T-helper 17 cell (primary cell): Measurements from ENCODE around the gene LMO3. TPM values are rescaled to one million over a fixed set of nuclear protein-coding genes. Genes with fewer than 3 reads are reported as not detected.

Experiments
- ATAC-seq: fragments of 150-1000 bp; cut with Tn5 transposase; 2 replicates; pipeline ENCODE4 v1.10.0; 2021; ENCODE audit warnings: mild to moderate bottlenecking, moderate library complexity
- DNase-seq, 3 donors: peaks; one replicate each; pipeline versions ENCODE4 v3.0.0 to v3.0.0-alpha.2; 2020 to 2021
- H3K9me3 ChIP-seq: one replicate; pipeline ENCODE4 v1.7.0; 2013; ENCODE audit warnings: low read length, mild to moderate bottlenecking; ENCODE audit not compliant: control insufficient read depth, poor library complexity, severe bottlenecking
- H3K27ac Mint-ChIP-seq: one replicate; pipeline ENCODE4 v1.8.0; 2022; ENCODE audit warnings: mild to moderate bottlenecking, moderate library complexity, mixed read lengths
- H3K27me3 Mint-ChIP-seq: one replicate; pipeline ENCODE4 v1.8.0; 2022; ENCODE audit warnings: mixed read lengths
- H3K36me3 Mint-ChIP-seq: one replicate; pipeline ENCODE4 v1.8.0; 2022; ENCODE audit warnings: low read depth, mixed read lengths
- H3K4me1 Mint-ChIP-seq: one replicate; pipeline ENCODE4 v1.8.0; 2022; ENCODE audit warnings: mild to moderate bottlenecking, mixed read lengths
- H3K4me3 Mint-ChIP-seq: one replicate; pipeline ENCODE4 v1.8.0; 2022; ENCODE audit warnings: mild to moderate bottlenecking, moderate library complexity, mixed read lengths
- total RNA-seq, 4 donors: library from RNA in 2 of 4; stranded (reverse) in 2 of 4; gene quantifications; one replicate each; pipeline ENCODE4 v1.2.3 and lab custom pipeline; 2022 to 2026

LMO3 gene
- total RNA-seq, 2 donors from 2014 or later, result not detected

DNA sequence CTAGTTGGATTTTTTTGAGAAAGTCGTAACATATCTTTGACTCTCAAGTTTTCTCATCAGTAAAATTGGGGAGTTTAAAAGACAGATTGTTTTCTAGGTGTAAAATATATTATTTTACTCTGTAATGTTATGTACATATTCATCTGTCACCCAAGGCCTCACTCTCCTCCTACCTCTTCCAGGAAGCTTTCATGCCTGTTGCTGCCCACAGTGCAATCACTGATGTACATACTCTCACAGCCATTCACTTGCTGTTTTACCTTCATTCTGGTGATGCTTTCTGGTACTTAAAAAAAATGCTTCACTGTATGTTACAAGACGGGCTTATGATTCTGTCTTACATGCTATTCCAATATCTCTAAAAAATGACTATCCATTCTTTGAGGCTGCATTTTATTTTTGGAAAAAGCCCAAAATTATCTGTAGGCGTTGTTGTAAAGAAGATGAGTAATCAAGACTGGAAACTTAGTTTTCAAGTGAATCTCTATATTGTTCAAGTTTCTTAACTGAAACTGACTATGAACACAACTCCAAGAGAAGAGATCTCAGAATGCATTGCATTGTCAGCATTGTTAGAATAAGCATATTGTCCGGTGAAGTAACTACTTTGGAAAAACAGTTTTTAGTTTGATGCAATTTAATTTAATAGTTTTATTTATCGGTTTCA, 82.5 kb downstream of the LMO3 start:
- no peaks in the 10 kb centered on the region for H3K27me3 Mint-ChIP-seq
- ATAC-seq, result no peak

GRCh38 chr12:16520328-16520727, 85.6 kb downstream of the LMO3 start:
- no peak for DNase-seq
- Mint-ChIP-seq H3K36me3 (no peaks in the 10 kb centered on the region), H3K27me3 (no peaks in the 10 kb centered on the region), H3K4me1 (no peaks in the 10 kb centered on the region), H3K4me3 (no peak overlapping the region), H3K27ac (no peak overlapping the region)
- H3K9me3 ChIP-seq, result no peaks in the 10 kb centered on the region
- no peak for ATAC-seq

More for the DNA sequence above, 82.5 kb downstream of the LMO3 start:
- Mint-ChIP-seq H3K27ac (no peak overlapping the region), H3K4me1 (no peaks in the 10 kb centered on the region), H3K4me3 (no peak overlapping the region), H3K36me3 (no peaks in the 10 kb centered on the region)
- H3K9me3 ChIP-seq, result no peaks in the 10 kb centered on the region
- no peak for DNase-seq

GRCh38 chr12:16515666-16516065, 90.3 kb downstream of the LMO3 start:
- no peak overlapping the region for H3K4me3 Mint-ChIP-seq
- H3K27ac Mint-ChIP-seq, result no peak overlapping the region
- no peak for ATAC-seq
- DNase-seq, result no peak
- no peaks in the 10 kb centered on the region for H3K4me1 Mint-ChIP-seq
- no peaks in the 10 kb centered on the region for H3K27me3 Mint-ChIP-seq
- H3K9me3 ChIP-seq, result no peaks in the 10 kb centered on the region
- no peaks in the 10 kb centered on the region for H3K36me3 Mint-ChIP-seq

DNA sequence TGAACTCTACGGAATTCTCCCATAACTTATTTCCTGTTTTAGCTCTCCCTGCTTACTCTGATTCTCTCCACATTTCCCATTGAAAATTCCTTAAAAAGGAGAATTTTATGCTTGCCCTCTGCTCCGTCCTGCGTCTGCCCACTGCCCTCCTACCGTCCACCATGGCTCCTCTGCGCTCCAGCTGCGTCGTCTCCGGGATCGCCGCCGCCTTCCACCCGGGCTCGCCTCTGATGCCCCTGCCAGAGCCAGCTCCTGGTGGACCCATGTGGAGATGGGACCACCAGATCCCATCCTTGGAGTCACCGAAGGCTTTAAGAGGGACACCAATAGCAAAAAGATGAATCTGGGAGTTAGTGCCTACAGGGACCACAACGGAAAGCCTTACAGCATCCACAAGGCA, 92.7 kb downstream of the LMO3 start:
- Mint-ChIP-seq H3K27ac (no peak overlapping the region), H3K4me1 (no peaks in the 10 kb centered on the region), H3K4me3 (no peak overlapping the region), H3K36me3 (no peaks in the 10 kb centered on the region), H3K27me3 (no peaks in the 10 kb centered on the region)
- no peak for DNase-seq
- ATAC-seq, result no peak
- H3K9me3 ChIP-seq, result no peaks in the 10 kb centered on the region

DNA sequence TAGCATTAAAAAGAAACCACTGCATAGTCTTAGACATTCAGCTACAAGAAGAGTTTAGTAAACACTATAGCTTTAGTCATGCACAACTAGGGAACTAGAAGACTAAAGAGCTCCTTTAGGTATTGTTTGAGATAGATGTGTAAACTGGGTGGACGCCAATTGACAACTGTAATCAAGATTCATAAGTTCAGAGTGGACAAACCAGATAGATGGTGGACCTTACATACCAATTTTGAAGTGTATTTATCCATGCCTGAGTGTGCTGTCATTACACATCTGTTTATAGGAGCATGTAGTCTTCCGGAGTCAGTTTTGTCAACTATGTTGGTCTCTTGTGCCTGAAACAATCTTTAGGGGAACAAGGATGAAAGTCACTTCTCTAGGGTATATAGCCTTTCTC, 96.6 kb downstream of the LMO3 start:
- no peak overlapping the region for H3K4me3 Mint-ChIP-seq
- DNase-seq, result no peak
- H3K36me3 Mint-ChIP-seq, result no peaks in the 10 kb centered on the region
- H3K4me1 Mint-ChIP-seq, result no peaks in the 10 kb centered on the region
- no peak for ATAC-seq
- no peaks in the 10 kb centered on the region for H3K9me3 ChIP-seq
- no peaks in the 10 kb centered on the region for H3K27me3 Mint-ChIP-seq
- no peak overlapping the region for H3K27ac Mint-ChIP-seq

DNA sequence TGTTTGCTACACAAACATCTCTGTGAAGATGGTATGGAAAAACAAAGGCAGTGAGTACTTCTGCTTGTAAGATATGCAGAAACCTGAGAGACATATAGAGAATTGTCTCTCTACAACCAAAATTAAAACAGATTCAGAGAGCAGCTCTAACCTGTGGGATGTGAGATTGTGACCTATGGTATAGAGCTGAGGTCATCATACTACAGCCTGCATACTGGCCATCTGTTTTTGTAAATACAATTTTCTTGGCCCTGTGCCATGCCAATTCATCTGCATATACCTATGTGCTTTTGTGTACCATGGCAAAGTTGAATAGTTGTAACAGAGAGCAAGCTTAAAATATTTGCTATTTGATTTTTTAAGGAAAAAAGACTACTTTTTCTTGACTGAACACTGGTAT, 99.6 kb downstream of the LMO3 start:
- DNase-seq (no peak), ATAC-seq (no peak)
- H3K4me3 Mint-ChIP-seq, result no peak overlapping the region
- H3K9me3 ChIP-seq, result no peaks in the 10 kb centered on the region
- no peaks in the 10 kb centered on the region for H3K36me3 Mint-ChIP-seq
- H3K4me1 Mint-ChIP-seq, result no peaks in the 10 kb centered on the region
- no peaks in the 10 kb centered on the region for H3K27me3 Mint-ChIP-seq
- no peak overlapping the region for H3K27ac Mint-ChIP-seq

- no peaks in the 10 kb centered on the region for H3K9me3 ChIP-seq
- ATAC-seq, result no peak
- H3K27me3 Mint-ChIP-seq, result no peaks in the 10 kb centered on the region
- H3K4me1 Mint-ChIP-seq, result no peaks in the 10 kb centered on the region
- no peak overlapping the region for H3K27ac Mint-ChIP-seq
- DNase-seq, result no peak
- H3K4me3 Mint-ChIP-seq, result no peak overlapping the region
- H3K36me3 Mint-ChIP-seq, result no peaks in the 10 kb centered on the region
These were observed 101.8 kb downstream of the LMO3 start for GRCh38 chr12:16504200-16504599.

GRCh38 chr12:16499611-16500010, 106.4 kb downstream of the LMO3 start:
- no peaks in the 10 kb centered on the region for H3K4me1 Mint-ChIP-seq
- no peak for ATAC-seq
- no peaks in the 10 kb centered on the region for H3K36me3 Mint-ChIP-seq
- no peak overlapping the region for H3K4me3 Mint-ChIP-seq
- no peak overlapping the region for H3K27ac Mint-ChIP-seq
- no peaks in the 10 kb centered on the region for H3K9me3 ChIP-seq
- H3K27me3 Mint-ChIP-seq, result no peaks in the 10 kb centered on the region
- DNase-seq, result no peak
